ENCODE data around the gene GIN1. TPM values are rescaled to one million over a fixed set of nuclear protein-coding genes. Genes with fewer than 3 reads are reported as not detected.

Gene GIN1
- total and polyA plus RNA-seq, 9 of the 15 experiments (the other 6 are each of a cell fraction or from before 2014, with no cell fraction given) = 2.4 to 9.8 (median 7.8) TPM

- TF ChIP-seq FOXO4 (CRISPR knock-in tag; IDR thresholded peaks at IDR 0.05) = no peak
- TF ChIP-seq FOXP1 (CRISPR knock-in tag; IDR thresholded peaks at IDR 0.05) = no peak
- 0 out of 2 replicates have a peak, but pooled peaks have one; percentile 25 for TF ChIP-seq ZNF431 (CRISPR knock-in tag; IDR thresholded peaks at IDR 0.05)
- peak in 1 of 2 experiments; percentile 28; a peak in 1 of 4 replicates for TF ChIP-seq TEAD1 (CRISPR knock-in tag; IDR thresholded peaks at IDR 0.05)
- TF ChIP-seq ZNF561 (CRISPR knock-in tag; conservative IDR thresholded peaks at IDR 0.05) = no peak
- TF ChIP-seq MAX (CRISPR knock-in tag; IDR thresholded peaks at IDR 0.05) = peak; percentile 63
- TF ChIP-seq ZNF639 (CRISPR knock-in tag; conservative IDR thresholded peaks at IDR 0.05 in 1 of 2, IDR thresholded peaks at IDR 0.05 in 1 of 2) = peak in 1 of 2 experiments; percentile 88; a peak in 2 of 4 replicates
- peak; percentile 70; the same call in 1 of the 2 replicates for TF ChIP-seq CEBPG (CRISPR knock-in tag; IDR thresholded peaks at IDR 0.05)
- TF ChIP-seq CEBPG (tag; conservative IDR thresholded peaks at IDR 0.05 in 1 of 2, IDR thresholded peaks at IDR 0.05 in 1 of 2) = peak; percentile 66 to 90
- no peak for TF ChIP-seq GTF2A2 (tag; IDR thresholded peaks at IDR 0.05)
- TF ChIP-seq HES1 (IDR thresholded peaks at IDR 0.05; ENCODE audit: low read depth) = 0 out of 2 replicates have a peak, but pooled peaks have one; percentile 12
- TF ChIP-seq ZNF695 (CRISPR knock-in tag; IDR thresholded peaks at IDR 0.05) = no peak
- no peak for TF ChIP-seq TSHZ1 (CRISPR knock-in tag; IDR thresholded peaks at IDR 0.05)
- 0 out of 2 replicates have a peak, but pooled peaks have one; percentile 38 for TF ChIP-seq FOXK1 (CRISPR knock-in tag; IDR thresholded peaks at IDR 0.05; ENCODE audit: borderline replicate concordance)
- TF ChIP-seq SLC30A9 (CRISPR knock-in tag; IDR thresholded peaks at IDR 0.05) = no peak
- TF ChIP-seq BRF1 (IDR thresholded peaks at IDR 0.05; ENCODE audit: borderline replicate concordance, extremely low read depth, insufficient read length) = no peak
- peak; percentile 94 for TF ChIP-seq ZFX (CRISPR knock-in tag; IDR thresholded peaks at IDR 0.05)
- TF ChIP-seq BCL6 (CRISPR knock-in tag; IDR thresholded peaks at IDR 0.05) = no peak
- TF ChIP-seq COPS2 (conservative IDR thresholded peaks at IDR 0.05) = no peak
Observed at GRCh38 chr5:103119765-103120606, at the start of gene GIN1, which contains the start of gene PPIP5K2 (continued).
